Progenitor cell of endocrine pancreas (in vitro differentiated cells): Measurements from ENCODE around the gene TSPAN4. TPM values are rescaled to one million over a fixed set of nuclear protein-coding genes. Genes with fewer than 3 reads are reported as not detected.

Source experiments
- DNase-seq: peaks from one replicate; pipeline ENCODE4 v3.0.0; 2021; ENCODE audit warnings: low spot score; ENCODE audit not compliant: unreplicated experiment
- H3K27ac Mint-ChIP-seq: 2 replicates; pipeline ENCODE4 v1.8.0; 2021; ENCODE audit warnings: mild to moderate bottlenecking, moderate library complexity, mixed read lengths
- H3K27me3 Mint-ChIP-seq: 2 replicates; pipeline ENCODE4 v1.8.0; 2021; ENCODE audit warnings: mixed read lengths
- H3K36me3 Mint-ChIP-seq: 2 replicates; pipeline ENCODE4 v1.8.0; 2022; ENCODE audit warnings: mixed read lengths; ENCODE audit not compliant: insufficient read depth
- H3K4me1 Mint-ChIP-seq: 2 replicates; pipeline ENCODE4 v1.8.0; 2021; ENCODE audit warnings: low read depth, mixed read lengths
- H3K4me3 Mint-ChIP-seq: 2 replicates; pipeline ENCODE4 v1.8.0; 2021; ENCODE audit warnings: low read depth, mild to moderate bottlenecking, moderate library complexity, mixed read lengths
- H3K9me3 Mint-ChIP-seq: 2 replicates; pipeline ENCODE4 v1.8.0; 2021; ENCODE audit warnings: low read depth, mixed read lengths
- total RNA-seq: library from RNA; stranded (reverse); gene quantifications from 2 replicates; pipeline ENCODE4 v1.2.1, GENCODE V29; 2021
- TF ChIP-seq, protein P1 (sequence below): fragments of 200-600 bp; sonication (generic); IDR thresholded peaks from one replicate; pipeline ENCODE4 v1.5.0; 2021; ENCODE audit warnings: antibody characterized with exemption, mild to moderate bottlenecking; ENCODE audit not compliant: unreplicated experiment

Gene TSPAN4
- total RNA-seq, 1 donor from 2014 or later = 24.9 TPM

DNA sequence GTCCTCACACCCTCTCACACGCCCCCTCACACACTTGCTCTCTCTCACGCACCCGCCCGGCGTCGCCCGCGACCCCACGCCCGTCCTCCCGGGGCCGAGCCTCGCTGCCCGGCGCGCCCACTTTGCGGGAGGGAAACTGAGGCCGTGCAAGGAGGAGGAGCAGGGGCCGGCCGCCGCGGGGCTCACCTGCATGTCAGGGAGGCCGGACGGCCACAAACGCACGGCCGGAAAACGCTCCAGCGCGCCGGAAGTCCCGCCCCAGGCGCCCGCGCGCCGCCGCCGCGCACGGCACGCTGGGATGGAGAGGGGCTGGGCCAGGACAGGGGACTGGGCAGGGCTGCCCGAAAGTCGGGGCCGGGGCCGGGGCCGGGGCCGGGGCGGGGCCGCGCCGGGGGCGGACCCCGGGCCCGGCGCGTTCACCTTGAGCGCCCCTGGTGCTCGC is 68.0 kb downstream of the TSPAN4 start, which contains the start of gene CHID1:
Gene CHID1 (minus strand): TSS at position 222 of the 442 bp plus-strand sequence. CDS start 5,994 bp downstream, outside the sequence.
- no peaks in the 10 kb centered on the region for H3K27me3 Mint-ChIP-seq
- peaks cover 8% of the 10 kb centered on the region for H3K4me1 Mint-ChIP-seq
- peak within 1 kb of the TSS; percentile 87 for H3K27ac Mint-ChIP-seq
- TF ChIP-seq, protein P1, sequence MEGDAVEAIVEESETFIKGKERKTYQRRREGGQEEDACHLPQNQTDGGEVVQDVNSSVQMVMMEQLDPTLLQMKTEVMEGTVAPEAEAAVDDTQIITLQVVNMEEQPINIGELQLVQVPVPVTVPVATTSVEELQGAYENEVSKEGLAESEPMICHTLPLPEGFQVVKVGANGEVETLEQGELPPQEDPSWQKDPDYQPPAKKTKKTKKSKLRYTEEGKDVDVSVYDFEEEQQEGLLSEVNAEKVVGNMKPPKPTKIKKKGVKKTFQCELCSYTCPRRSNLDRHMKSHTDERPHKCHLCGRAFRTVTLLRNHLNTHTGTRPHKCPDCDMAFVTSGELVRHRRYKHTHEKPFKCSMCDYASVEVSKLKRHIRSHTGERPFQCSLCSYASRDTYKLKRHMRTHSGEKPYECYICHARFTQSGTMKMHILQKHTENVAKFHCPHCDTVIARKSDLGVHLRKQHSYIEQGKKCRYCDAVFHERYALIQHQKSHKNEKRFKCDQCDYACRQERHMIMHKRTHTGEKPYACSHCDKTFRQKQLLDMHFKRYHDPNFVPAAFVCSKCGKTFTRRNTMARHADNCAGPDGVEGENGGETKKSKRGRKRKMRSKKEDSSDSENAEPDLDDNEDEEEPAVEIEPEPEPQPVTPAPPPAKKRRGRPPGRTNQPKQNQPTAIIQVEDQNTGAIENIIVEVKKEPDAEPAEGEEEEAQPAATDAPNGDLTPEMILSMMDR = no peak
- peak within 1 kb of the TSS; percentile 91 for H3K4me3 Mint-ChIP-seq
- H3K36me3 Mint-ChIP-seq = peaks cover 1% of the 10 kb centered on the region
- peak; percentile 90 for DNase-seq
- H3K9me3 Mint-ChIP-seq = no peaks in the 10 kb centered on the region

GRCh38 chr11:911031-911889 is 68.6 kb downstream of the TSPAN4 start:
- H3K4me1 Mint-ChIP-seq = peaks cover 8% of the 10 kb centered on the region
- TF ChIP-seq, protein P1 = peak; percentile 30
- H3K27me3 Mint-ChIP-seq = no peaks in the 10 kb centered on the region
- H3K27ac Mint-ChIP-seq = peak overlapping the region; percentile 64
- H3K9me3 Mint-ChIP-seq = no peaks in the 10 kb centered on the region
- H3K4me3 Mint-ChIP-seq = peak overlapping the region; percentile 90
- DNase-seq = peak; percentile 44
- H3K36me3 Mint-ChIP-seq = no peaks in the 10 kb centered on the region

DNA sequence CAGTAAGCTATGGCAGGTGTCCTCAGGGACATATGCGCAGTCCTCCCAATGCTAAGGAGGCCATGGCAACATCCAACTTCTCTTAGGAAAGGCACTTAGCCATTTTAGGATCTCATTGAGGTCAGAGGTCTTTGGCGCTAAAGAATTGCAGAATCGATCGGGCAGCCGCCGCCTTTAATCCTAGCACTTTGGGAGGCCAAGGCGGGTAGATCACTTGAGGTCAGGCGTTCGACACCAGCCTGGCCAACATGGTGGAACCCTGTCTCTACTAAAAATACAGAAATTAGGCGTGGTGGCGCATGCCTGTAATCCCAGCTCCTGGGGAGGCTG is 69.2 kb downstream of the TSPAN4 start:
- no peaks in the 10 kb centered on the region for H3K9me3 Mint-ChIP-seq
- no peaks in the 10 kb centered on the region for H3K36me3 Mint-ChIP-seq
- H3K27ac Mint-ChIP-seq = peak overlapping the region; percentile 38
- peaks cover 8% of the 10 kb centered on the region for H3K4me1 Mint-ChIP-seq
- H3K4me3 Mint-ChIP-seq = peak overlapping the region; percentile 90
- H3K27me3 Mint-ChIP-seq = no peaks in the 10 kb centered on the region
- TF ChIP-seq, protein P1 = no peak
- no peak for DNase-seq

DNA sequence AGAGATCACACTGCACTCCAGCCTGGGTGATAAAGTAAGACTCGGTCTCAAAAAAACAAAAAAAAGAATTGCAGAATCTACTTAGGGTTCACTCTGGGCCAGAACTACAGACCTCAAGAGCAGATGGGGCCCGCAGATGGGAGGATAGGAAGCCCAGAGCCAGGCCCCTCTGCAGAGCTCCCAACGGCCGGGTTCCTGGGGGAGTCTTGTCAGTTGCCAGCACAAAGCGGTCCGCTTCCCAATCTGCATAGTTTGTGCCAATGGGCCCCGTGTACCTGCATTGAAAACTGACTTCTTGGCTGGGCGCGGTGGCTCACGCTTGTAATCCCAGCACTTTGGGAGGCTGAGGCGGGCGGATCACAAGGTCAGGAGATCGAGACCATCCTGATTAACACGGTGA is 69.6 kb downstream of the TSPAN4 start:
- Mint-ChIP-seq H3K36me3 (no peaks in the 10 kb centered on the region), H3K27me3 (no peaks in the 10 kb centered on the region), H3K4me3 (no peak overlapping the region), H3K27ac (no peak overlapping the region), H3K4me1 (peaks cover 8% of the 10 kb centered on the region), H3K9me3 (no peaks in the 10 kb centered on the region)
- no peak for DNase-seq
- TF ChIP-seq, protein P1 = no peak

GRCh38 chr11:913043-913442 is 70.4 kb downstream of the TSPAN4 start:
- Mint-ChIP-seq H3K27ac (peak overlapping the region; percentile 33), H3K36me3 (no peaks in the 10 kb centered on the region), H3K4me1 (peaks cover 8% of the 10 kb centered on the region), H3K27me3 (no peaks in the 10 kb centered on the region), H3K4me3 (no peak overlapping the region), H3K9me3 (no peaks in the 10 kb centered on the region)
- DNase-seq = no peak
- TF ChIP-seq, protein P1 = no peak
